Measurements from ENCODE around the gene TNFRSF19.

- no peak for TF ChIP-seq ARNTL (CRISPR knock-in tag; IDR thresholded peaks at IDR 0.05; ENCODE audit: borderline replicate concordance, low read depth)
- TF ChIP-seq ZNF565 (CRISPR knock-in tag; conservative IDR thresholded peaks at IDR 0.05; ENCODE audit: low read depth): no peak
- TF ChIP-seq PATZ1 (CRISPR knock-in tag; IDR thresholded peaks at IDR 0.05; ENCODE audit: borderline replicate concordance): no peak
- no peak for TF ChIP-seq CREB5 (CRISPR knock-in tag; IDR thresholded peaks at IDR 0.05; ENCODE audit: low read depth)
- TF ChIP-seq BACH2 (CRISPR knock-in tag; IDR thresholded peaks at IDR 0.05; ENCODE audit: borderline replicate concordance): no peak
- no peak for TF ChIP-seq ZFP3 (CRISPR knock-in tag; IDR thresholded peaks at IDR 0.05)
- no peak for TF ChIP-seq TOX (CRISPR knock-in tag; IDR thresholded peaks at IDR 0.05; ENCODE audit: borderline replicate concordance)
- no peak for TF ChIP-seq ZFP30 (CRISPR knock-in tag; IDR thresholded peaks at IDR 0.05)
- TF ChIP-seq POU6F1 (CRISPR knock-in tag; IDR thresholded peaks at IDR 0.05; ENCODE audit: borderline replicate concordance, low read depth): no peak
Measured at GRCh38 chr13:23544668-23545067, 25.5 kb upstream of the TNFRSF19 start.
